OCI-LY1 (cell line): Measurements from ENCODE around the gene FAT2.

ENCODE experiments used
- CTCF ChIP-seq: fragments of 200-600 bp; sonication (generic), shearing (Covaris generic); IDR thresholded peaks from 2 replicates; pipeline ENCODE4 v1.5.1; 2017; ENCODE audit warnings: mild to moderate bottlenecking, antibody characterized with exemption, low read length, moderate library complexity, mixed read lengths
- EZH2 ChIP-seq: fragments of 200-600 bp; sonication (generic), shearing (Covaris generic); IDR thresholded peaks from 2 replicates; pipeline ENCODE4 v1.8.0; 2017; ENCODE audit warnings: borderline replicate concordance, mixed run types, mild to moderate bottlenecking, antibody characterized with exemption, low read length, moderate library complexity, mixed read lengths

GRCh38 chr5:151601391-151601790 is 10.3 kb upstream of the FAT2 start:
- no peak for TF ChIP-seq CTCF
- no peak for TF ChIP-seq EZH2
